Prostate gland (tissue), 2 donors: Measurements from ENCODE around the gene LDHD. TPM values are rescaled to one million over a fixed set of nuclear protein-coding genes. Genes with fewer than 3 reads are reported as not detected.

Source experiments
- DNase-seq: peaks from one replicate; pipeline ENCODE4 v3.0.0-alpha.2; 2019; ENCODE audit warnings: low spot score
- H3K27ac ChIP-seq, 2 donors: fragments of 200-600 bp; sonication (generic); 2 replicates each; pipeline ENCODE4 v1.5.1; 2017 to 2019
- H3K27me3 ChIP-seq: fragments of 200-600 bp; sonication (generic); replicated peaks from 2 replicates; pipeline ENCODE4 v1.5.1; 2019; ENCODE audit not compliant: insufficient read depth
- H3K36me3 ChIP-seq, 2 donors: fragments of 200-600 bp; sonication (generic); 1 replicate in 1 of 2; 2 replicates in 1 of 2; pipeline versions ENCODE4 v1.5.1 to v1.8.1; 2017 to 2019
- H3K4me1 ChIP-seq: fragments of 200-600 bp; sonication (generic); replicated peaks from 2 replicates; pipeline ENCODE4 v1.5.1; 2019
- H3K4me3 ChIP-seq, 2 donors: fragments of 200-600 bp; sonication (generic); 2 replicates each; pipeline ENCODE4 v1.5.1; 2017 to 2019
- H3K9me3 ChIP-seq: fragments of 200-600 bp; sonication (generic); 2 replicates; pipeline ENCODE4 v1.5.1; 2017
- CTCF ChIP-seq, 4 experiments: fragments of 200-600 bp in 2 of 4; fragments of 450-650 bp in 2 of 4; sonication (generic) in 2 of 4; IDR thresholded peaks; 1 replicate in 3 of 4; 2 replicates in 1 of 4; pipeline ENCODE4 v1.5.1; 2016 to 2019; ENCODE audit warnings: antibody characterized with exemption in 4 of 4, mild to moderate bottlenecking in 2 of 4, moderate library complexity in 2 of 4
- POLR2A ChIP-seq: fragments of 450-650 bp; IDR thresholded peaks from one replicate; pipeline ENCODE4 v1.6.1; 2016; ENCODE audit warnings: antibody characterized with exemption, mild to moderate bottlenecking
- POLR2AphosphoS5 ChIP-seq: sonication (generic); formaldehyde crosslinking; IDR thresholded peaks from one replicate; pipeline ENCODE4 v1.6.1; 2017; ENCODE audit warnings: antibody characterized with exemption
- WGBS: methylation state at CpG from one replicate; pipeline ENCODE4 v1.1.5; 2018; 5-methylcytosine and 5-hydroxymethylcytosine counted together
- intact Hi-C: fragments of 100-400 bp; cut with DNase I; formaldehyde crosslinking; loops from one replicate; pipeline ENCODE4 v1.14.2; 2022
- total RNA-seq, 2 donors: library from RNA; depleted of rRNA; stranded (reverse); fragments of >200 nt; gene quantifications; one replicate each; pipeline ENCODE4 v1.1.0, GENCODE V29; 2016

LDHD gene
- total RNA-seq, 2 donors from 2014 or later, result 26.6 to 55.3 TPM

GRCh38 chr16:75068085-75069031 is 48.2 kb downstream of the LDHD start:
- Histone ChIP-seq H3K27me3 (no peaks in the 10 kb centered on the region), H3K27ac (no peak overlapping the region), H3K9me3 (no peaks in the 10 kb centered on the region), H3K36me3 (no peaks in the 10 kb centered on the region), H3K4me1 (peaks cover 7% of the 10 kb centered on the region), H3K4me3 (no peak overlapping the region)
- no peak for DNase-seq
- intact Hi-C loops, result no loop called here
- 87% methylated on average over 10 of the region's 10 CpGs for WGBS
- TF ChIP-seq POLR2AphosphoS5 (no peak), POLR2A (no peak), CTCF (IDR thresholded peaks at IDR 0.05) (no peak)

DNA sequence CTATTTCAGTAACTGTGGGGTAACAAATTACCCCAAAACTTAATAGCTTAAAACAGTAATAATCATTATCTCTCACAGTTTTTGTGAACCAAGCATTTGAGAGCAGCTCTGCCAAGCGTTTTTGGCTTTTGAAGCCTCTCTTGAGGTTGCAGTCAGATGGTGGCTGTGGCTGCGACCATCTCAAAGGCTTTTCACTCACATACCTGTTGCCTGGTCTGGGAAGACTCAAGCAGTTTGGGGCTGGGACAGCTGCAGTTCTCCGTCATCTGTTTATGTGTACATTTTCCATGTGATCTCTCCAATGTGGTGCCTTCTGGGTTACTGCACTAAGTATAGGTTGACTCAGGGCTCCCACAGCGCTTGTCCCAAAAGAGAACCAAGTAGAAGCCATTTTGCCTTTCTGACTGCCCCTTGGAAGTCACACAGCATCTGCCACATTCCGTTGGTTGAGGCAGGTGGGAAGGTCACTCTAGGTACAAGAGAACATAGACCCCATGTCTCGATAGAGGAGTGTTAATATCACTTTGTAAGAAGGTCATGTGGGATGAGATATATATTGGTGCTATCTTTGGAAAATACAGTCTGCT is 49.6 kb downstream of the LDHD start:
- no peak for DNase-seq
- WGBS, result 96% methylated on average over 6 of the region's 6 CpGs
- H3K4me1 ChIP-seq, result peaks cover 7% of the 10 kb centered on the region
- intact Hi-C loops, result no loop called here
- H3K27ac ChIP-seq, result no peak overlapping the region
- TF ChIP-seq CTCF (IDR thresholded peaks at IDR 0.05), result no peak
- TF ChIP-seq POLR2A, result no peak
- TF ChIP-seq POLR2AphosphoS5, result no peak
- no peak overlapping the region for H3K4me3 ChIP-seq
- H3K36me3 ChIP-seq, result no peaks in the 10 kb centered on the region
- no peaks in the 10 kb centered on the region for H3K27me3 ChIP-seq
- H3K9me3 ChIP-seq, result no peaks in the 10 kb centered on the region

GRCh38 chr16:75065521-75066149 is 50.9 kb downstream of the LDHD start:
- TF ChIP-seq POLR2AphosphoS5 (no peak), CTCF (IDR thresholded peaks at IDR 0.05) (no peak), POLR2A (no peak)
- H3K4me1 ChIP-seq, result peaks cover 7% of the 10 kb centered on the region
- no peaks in the 10 kb centered on the region for H3K27me3 ChIP-seq
- no peaks in the 10 kb centered on the region for H3K36me3 ChIP-seq
- H3K4me3 ChIP-seq, result no peak overlapping the region
- DNase-seq, result peak; percentile 32
- H3K9me3 ChIP-seq, result no peaks in the 10 kb centered on the region
- 71% methylated on average over 7 of the region's 7 CpGs for WGBS
- intact Hi-C loops, result no loop called here
- peak overlapping the region in 1 of 2 donors; percentile 33 for H3K27ac ChIP-seq

DNA sequence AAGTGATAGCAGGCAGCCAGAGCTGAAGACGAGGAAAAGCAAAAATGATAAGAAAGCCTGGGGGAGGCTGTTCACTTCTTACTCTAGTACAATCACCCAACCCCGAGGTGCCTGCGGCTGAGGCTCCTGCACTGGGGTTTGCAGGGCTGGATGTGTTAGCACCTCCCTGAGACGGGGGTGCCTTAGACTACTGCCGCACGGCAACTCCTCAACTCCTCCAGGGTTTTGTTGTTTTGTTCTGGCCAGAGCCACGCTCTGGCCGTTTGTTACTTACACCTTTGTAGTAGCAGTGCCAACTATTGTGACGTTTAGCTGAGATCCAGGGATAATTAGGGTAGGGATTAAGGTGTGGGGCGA is 51.5 kb downstream of the LDHD start:
- 48% methylated on average over 10 of the region's 10 CpGs for WGBS
- Histone ChIP-seq H3K27ac (peak overlapping the region in 1 of 2 donors; percentile 33), H3K4me3 (no peak overlapping the region), H3K9me3 (no peaks in the 10 kb centered on the region), H3K27me3 (no peaks in the 10 kb centered on the region), H3K4me1 (peaks cover 7% of the 10 kb centered on the region), H3K36me3 (no peaks in the 10 kb centered on the region)
- no peak for TF ChIP-seq CTCF (IDR thresholded peaks at IDR 0.05)
- TF ChIP-seq POLR2AphosphoS5, result no peak
- TF ChIP-seq POLR2A, result no peak
- intact Hi-C loops, result no loop called here
- no peak for DNase-seq
